MM.1S (cell line): ENCODE data around the gene SASS6.

Source experiments
- CTCF ChIP-seq: fragments of 300-600 bp; sonication (generic); IDR thresholded peaks from 2 replicates; pipeline ENCODE4 v1.5.1; 2016; ENCODE audit warnings: antibody characterized with exemption, low read length, mixed read lengths
- EZH2 ChIP-seq: fragments of 300-600 bp; sonication (generic); optimal IDR thresholded peaks from 2 replicates; pipeline ENCODE3; 2017; ENCODE audit warnings: low read depth, mild to moderate bottlenecking, antibody characterized with exemption, low read length, mixed read lengths
- EZH2phosphoT487 ChIP-seq: fragments of 300-600 bp; sonication (generic); IDR thresholded peaks from 2 replicates; pipeline ENCODE4 v1.6.1; 2018; ENCODE audit warnings: antibody characterized with exemption, low read length

- TF ChIP-seq CTCF: no peak
- no peak for TF ChIP-seq EZH2
- no peak for TF ChIP-seq EZH2phosphoT487
These were observed 12.4 kb upstream of the SASS6 start for GRCh38 chr1:100145116-100145515.
